PC-9 (cell line): ENCODE measurements around the gene TDP2.

Experiments
- EZH2 ChIP-seq: fragments of 200-600 bp; sonication (generic); IDR thresholded peaks from 2 replicates; pipeline ENCODE4 v1.8.0; 2017; ENCODE audit warnings: antibody characterized with exemption, low read depth
- TF ChIP-seq, protein P1 (sequence below): fragments of 200-600 bp; sonication (generic); conservative IDR thresholded peaks from 2 replicates; pipeline ENCODE4 v1.6.1; 2017; ENCODE audit warnings: mixed run types, antibody characterized with exemption, mild to moderate bottlenecking, moderate library complexity

GRCh38 chr6:24621626-24622289 lies 44.9 kb downstream of the TDP2 start:
- TF ChIP-seq, protein P1, sequence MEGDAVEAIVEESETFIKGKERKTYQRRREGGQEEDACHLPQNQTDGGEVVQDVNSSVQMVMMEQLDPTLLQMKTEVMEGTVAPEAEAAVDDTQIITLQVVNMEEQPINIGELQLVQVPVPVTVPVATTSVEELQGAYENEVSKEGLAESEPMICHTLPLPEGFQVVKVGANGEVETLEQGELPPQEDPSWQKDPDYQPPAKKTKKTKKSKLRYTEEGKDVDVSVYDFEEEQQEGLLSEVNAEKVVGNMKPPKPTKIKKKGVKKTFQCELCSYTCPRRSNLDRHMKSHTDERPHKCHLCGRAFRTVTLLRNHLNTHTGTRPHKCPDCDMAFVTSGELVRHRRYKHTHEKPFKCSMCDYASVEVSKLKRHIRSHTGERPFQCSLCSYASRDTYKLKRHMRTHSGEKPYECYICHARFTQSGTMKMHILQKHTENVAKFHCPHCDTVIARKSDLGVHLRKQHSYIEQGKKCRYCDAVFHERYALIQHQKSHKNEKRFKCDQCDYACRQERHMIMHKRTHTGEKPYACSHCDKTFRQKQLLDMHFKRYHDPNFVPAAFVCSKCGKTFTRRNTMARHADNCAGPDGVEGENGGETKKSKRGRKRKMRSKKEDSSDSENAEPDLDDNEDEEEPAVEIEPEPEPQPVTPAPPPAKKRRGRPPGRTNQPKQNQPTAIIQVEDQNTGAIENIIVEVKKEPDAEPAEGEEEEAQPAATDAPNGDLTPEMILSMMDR = no peak
- TF ChIP-seq EZH2 = no peak
